Smooth muscle cell of the brain vasculature (primary cell): ENCODE data around the gene TNS3.

Experiments used
- DNase-seq: peaks from one replicate; pipeline ENCODE4 v3.0.0-alpha.2; 2012; ENCODE audit warnings: low read depth, low spot score

TNS3 gene

GRCh38 chr7:47581438-47581803, 490 bp downstream of the TNS3 start:
- no peak for DNase-seq

- DNase-seq = no peak
Observed at GRCh38 chr7:47580811-47581331, 1.0 kb downstream of the TNS3 start.

GRCh38 chr7:47580175-47580706, 1.7 kb downstream of the TNS3 start:
- DNase-seq = no peak

- no peak for DNase-seq
Observed at GRCh38 chr7:47579458-47579857, 2.5 kb downstream of the TNS3 start.

GRCh38 chr7:47578579-47579270, 3.2 kb downstream of the TNS3 start:
- no peak for DNase-seq

- no peak for DNase-seq
Observed at GRCh38 chr7:47577321-47577919, 4.5 kb downstream of the TNS3 start.

- no peak for DNase-seq
Observed at GRCh38 chr7:47576866-47577306, 5.0 kb downstream of the TNS3 start.

GRCh38 chr7:47576031-47576865, 5.7 kb downstream of the TNS3 start:
- DNase-seq = no peak

GRCh38 chr7:47574482-47575329, 7.2 kb downstream of the TNS3 start:
- no peak for DNase-seq

GRCh38 chr7:47573758-47574481, 8.0 kb downstream of the TNS3 start:
- DNase-seq = no peak

GRCh38 chr7:47572939-47573757, 8.8 kb downstream of the TNS3 start:
- no peak for DNase-seq

GRCh38 chr7:47572094-47572445, 9.8 kb downstream of the TNS3 start:
- DNase-seq = no peak

- DNase-seq = peak; percentile 54
Observed at GRCh38 chr7:47571331-47572093, 10.4 kb downstream of the TNS3 start.

GRCh38 chr7:47570649-47571050, 11.3 kb downstream of the TNS3 start:
- no peak for DNase-seq

- no peak for DNase-seq
Observed at GRCh38 chr7:47568547-47568946, 13.4 kb downstream of the TNS3 start.

GRCh38 chr7:47568056-47568455, 13.9 kb downstream of the TNS3 start:
- no peak for DNase-seq

- DNase-seq = no peak
Observed at GRCh38 chr7:47565640-47566250, 16.2 kb downstream of the TNS3 start.

GRCh38 chr7:47563521-47563920, 18.4 kb downstream of the TNS3 start:
- no peak for DNase-seq
